ENCODE data around the gene ADGRG1.

ADGRG1 gene

GRCh38 chr16:57658878-57659674, 30.6 kb downstream of the ADGRG1 start:
- no peak for DNase-seq (ENCODE audit: low read depth)
- TF ChIP-seq CTCF (IDR thresholded peaks at IDR 0.05; ENCODE audit: insufficient read depth, low read depth, low read length, missing control alignments) = no peak
- no peak overlapping the region for H3K4me3 ChIP-seq (ENCODE audit: low read depth, low read length)

DNA sequence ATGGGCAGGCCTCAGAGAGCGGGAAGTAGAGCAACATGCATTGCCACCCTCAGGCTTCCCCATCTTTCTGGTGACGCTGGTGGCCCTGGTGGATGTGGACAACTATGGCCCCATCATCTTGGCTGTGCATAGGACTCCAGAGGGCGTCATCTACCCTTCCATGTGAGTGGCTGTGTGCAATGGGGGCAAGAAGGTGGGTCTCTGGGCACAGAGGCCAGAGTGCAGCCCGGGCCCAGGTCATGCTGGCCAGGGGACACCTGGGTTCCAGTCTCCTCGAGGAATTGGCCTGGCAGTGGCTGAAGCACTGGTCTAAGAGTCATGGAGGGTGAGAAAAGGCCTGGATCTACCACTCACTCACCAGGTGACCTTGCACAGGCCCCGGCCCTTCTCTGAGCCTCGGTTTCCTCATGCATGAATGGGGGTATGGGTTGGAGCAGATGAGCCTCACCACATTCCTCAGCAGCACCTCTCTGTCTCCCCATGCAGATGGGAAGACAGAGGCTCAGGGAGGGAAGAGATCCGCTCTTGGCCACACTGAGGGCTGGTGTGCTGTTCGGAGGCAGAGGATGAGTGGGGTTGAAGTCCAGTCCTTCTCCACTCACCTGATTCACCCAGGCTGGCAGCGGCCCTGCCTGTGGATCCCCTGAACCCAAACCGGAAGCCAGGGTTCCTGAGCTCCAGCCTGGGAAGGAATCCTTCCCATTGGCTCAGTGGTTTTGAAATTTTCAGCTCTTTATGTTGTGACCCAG, 32.5 kb downstream of the ADGRG1 start:
- DNase-seq (ENCODE audit: low read depth) = no peak
- H3K4me3 ChIP-seq (ENCODE audit: low read depth, low read length) = no peak overlapping the region
- no peak for TF ChIP-seq CTCF (IDR thresholded peaks at IDR 0.05; ENCODE audit: insufficient read depth, low read depth, low read length, missing control alignments)

GRCh38 chr16:57661510-57661909, 33.1 kb downstream of the ADGRG1 start:
- no peak for TF ChIP-seq CTCF (IDR thresholded peaks at IDR 0.05; ENCODE audit: insufficient read depth, low read depth, low read length, missing control alignments)
- H3K4me3 ChIP-seq (ENCODE audit: low read depth, low read length) = no peak overlapping the region
- DNase-seq (ENCODE audit: low read depth) = no peak

GRCh38 chr16:57661936-57662906, 33.8 kb downstream of the ADGRG1 start:
- TF ChIP-seq CTCF (IDR thresholded peaks at IDR 0.05; ENCODE audit: insufficient read depth, low read depth, low read length, missing control alignments) = no peak
- H3K4me3 ChIP-seq (ENCODE audit: low read depth, low read length) = no peak overlapping the region
- no peak for DNase-seq (ENCODE audit: low read depth)

DNA sequence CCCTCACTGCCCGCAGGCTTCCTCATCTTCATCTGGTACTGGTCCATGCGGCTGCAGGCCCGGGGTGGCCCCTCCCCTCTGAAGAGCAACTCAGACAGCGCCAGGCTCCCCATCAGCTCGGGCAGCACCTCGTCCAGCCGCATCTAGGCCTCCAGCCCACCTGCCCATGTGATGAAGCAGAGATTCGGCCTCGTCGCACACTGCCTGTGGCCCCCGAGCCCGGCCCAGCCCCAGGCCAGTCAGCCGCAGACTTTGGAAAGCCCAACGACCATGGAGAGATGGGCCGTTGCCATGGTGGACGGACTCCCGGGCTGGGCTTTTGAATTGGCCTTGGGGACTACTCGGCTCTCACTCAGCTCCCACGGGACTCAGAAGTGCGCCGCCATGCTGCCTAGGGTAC, 35.0 kb downstream of the ADGRG1 start:
- no peak for DNase-seq (ENCODE audit: low read depth)
- H3K4me3 ChIP-seq (ENCODE audit: low read depth, low read length) = no peak overlapping the region
- no peak for TF ChIP-seq CTCF (IDR thresholded peaks at IDR 0.05; ENCODE audit: insufficient read depth, low read depth, low read length, missing control alignments)

- TF ChIP-seq CTCF (IDR thresholded peaks at IDR 0.05; ENCODE audit: insufficient read depth, low read depth, low read length, missing control alignments) = no peak
- DNase-seq (ENCODE audit: low read depth) = no peak
- H3K4me3 ChIP-seq (ENCODE audit: low read depth, low read length) = no peak overlapping the region
Observed at GRCh38 chr16:57663917-57664661, 35.7 kb downstream of the ADGRG1 start.
